Fibroblast of lung (primary cell): ENCODE measurements around the gene SUPT5H. TPM values are rescaled to one million over a fixed set of nuclear protein-coding genes. Genes with fewer than 3 reads are reported as not detected.

Experiments
- DNase-seq, 2 donors: peaks; one replicate each; pipeline versions ENCODE4 v3.0.0 to v3.0.0-alpha.2; 2010; ENCODE audit warnings: low read depth in 2 of 2
- H2AFZ ChIP-seq: 2 replicates; pipeline ENCODE4 v1.5.1; 2012; ENCODE audit warnings: low read length, control low read depth, inconsistent platforms
- H3K27ac ChIP-seq: 2 replicates; pipeline ENCODE4 v1.5.1; 2011; ENCODE audit warnings: low read length, control low read depth; ENCODE audit not compliant: insufficient read depth
- H3K27me3 ChIP-seq: 2 replicates; pipeline ENCODE4 v1.5.1; 2011; ENCODE audit warnings: mild to moderate bottlenecking, low read length; ENCODE audit not compliant: control insufficient read depth, insufficient read depth
- H3K36me3 ChIP-seq: 2 replicates; pipeline ENCODE4 v1.5.1; 2011; ENCODE audit warnings: low read length; ENCODE audit not compliant: control insufficient read depth, insufficient read depth
- H3K4me1 ChIP-seq: 2 replicates; pipeline ENCODE4 v1.5.1; 2011; ENCODE audit warnings: low read length; ENCODE audit not compliant: control insufficient read depth, insufficient read depth; ENCODE audit errors: extremely low read depth
- H3K4me2 ChIP-seq: 2 replicates; pipeline ENCODE4 v1.5.1; 2011; ENCODE audit warnings: low read length, control low read depth; ENCODE audit not compliant: insufficient read depth; ENCODE audit errors: extremely low read depth
- H3K4me3 ChIP-seq, 4 experiments: fragments of 200-600 bp in 1 of 4; sonication (generic) in 1 of 4; replicated peaks in 1 of 4; 2 replicates each; pipeline ENCODE4 v1.5.1; 2011 to 2016; ENCODE audit warnings: low read length in 4 of 4, low read depth in 3 of 4, mild to moderate bottlenecking in 3 of 4, control low read depth in 2 of 4, inconsistent platforms in 1 of 4, mixed read lengths in 1 of 4; ENCODE audit not compliant: insufficient read depth in 1 of 4; ENCODE audit errors: control extremely low read depth in 1 of 4
- H3K79me2 ChIP-seq: 2 replicates; pipeline ENCODE4 v1.5.1; 2012; ENCODE audit warnings: mild to moderate bottlenecking, low read length, inconsistent platforms; ENCODE audit not compliant: control insufficient read depth, insufficient read depth
- H3K9ac ChIP-seq: 2 replicates; pipeline ENCODE4 v1.5.1; 2011; ENCODE audit warnings: mild to moderate bottlenecking, low read length, control low read depth; ENCODE audit not compliant: insufficient read depth
- H3K9me3 ChIP-seq: 2 replicates; pipeline ENCODE4 v1.5.1; 2012; ENCODE audit warnings: low read depth, low read length; ENCODE audit not compliant: control insufficient read depth, insufficient read depth
- H4K20me1 ChIP-seq: 2 replicates; pipeline ENCODE4 v1.5.1; 2011; ENCODE audit warnings: low read length; ENCODE audit not compliant: control insufficient read depth, insufficient read depth; ENCODE audit errors: extremely low read depth
- CTCF ChIP-seq, 2 donors: IDR thresholded peaks in 1 of 2; conservative IDR thresholded peaks in 1 of 2; 1 replicate in 1 of 2; 2 replicates in 1 of 2; pipeline ENCODE4 v1.5.1; 2011 to 2012; ENCODE audit warnings: low read length in 2 of 2, control low read depth in 1 of 2, inconsistent platforms in 1 of 2, low read depth in 1 of 2, mild to moderate bottlenecking in 1 of 2
- EZH2 ChIP-seq: IDR thresholded peaks from 2 replicates; pipeline ENCODE4 v1.5.1; 2012; ENCODE audit warnings: low read length, control low read depth, mild to moderate bottlenecking; ENCODE audit errors: missing control alignments
- polyA plus RNA-seq, 2 donors: library from polyadenylated mRNA; depleted of rRNA in 1 of 2; stranded (reverse) in 1 of 2; unstranded in 1 of 2; fragments of >200 nt; gene quantifications; 2 replicates each; pipeline ENCODE4 v1.2.1, GENCODE V29; 2011 to 2012; ENCODE audit warnings: missing spikeins in 1 of 2
- total RNA-seq: library from RNA; depleted of rRNA; stranded (reverse); fragments of >200 nt; gene quantifications from 2 replicates; pipeline ENCODE4 v1.2.1, GENCODE V29; 2014

SUPT5H gene
- total and polyA plus RNA-seq, 2 donors (not counting 1 experiment from before 2014, with no cell fraction given) = 50.2 to 77.8 TPM

DNA sequence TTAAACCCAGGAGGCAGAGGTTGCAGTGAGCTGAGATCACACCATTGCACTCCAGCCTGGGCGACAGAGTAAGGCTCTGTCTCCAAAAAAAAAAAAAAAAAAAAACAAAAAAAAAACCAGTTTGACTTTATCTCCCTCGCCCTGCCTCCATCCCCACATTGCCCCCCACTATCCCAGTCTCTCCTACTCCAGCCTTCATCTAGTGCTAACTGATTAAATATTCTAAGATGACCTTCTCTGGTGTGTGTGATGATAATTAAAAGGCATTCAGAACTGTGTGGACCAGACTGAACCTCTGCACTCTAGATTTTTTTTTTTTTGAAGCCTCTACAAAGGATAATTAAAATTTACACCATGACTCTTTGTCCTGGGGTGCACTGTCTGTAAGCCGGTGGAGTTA is 47.4 kb downstream of the SUPT5H start:
- TF ChIP-seq CTCF (conservative IDR thresholded peaks at IDR 0.05 in 1 of 2, IDR thresholded peaks at IDR 0.05 in 1 of 2; ENCODE audit: low read depth in 1 of 2, low read length in 2 of 2) = no peak
- no peak for TF ChIP-seq EZH2
- H3K9me3 ChIP-seq = no peaks in the 10 kb centered on the region

DNA sequence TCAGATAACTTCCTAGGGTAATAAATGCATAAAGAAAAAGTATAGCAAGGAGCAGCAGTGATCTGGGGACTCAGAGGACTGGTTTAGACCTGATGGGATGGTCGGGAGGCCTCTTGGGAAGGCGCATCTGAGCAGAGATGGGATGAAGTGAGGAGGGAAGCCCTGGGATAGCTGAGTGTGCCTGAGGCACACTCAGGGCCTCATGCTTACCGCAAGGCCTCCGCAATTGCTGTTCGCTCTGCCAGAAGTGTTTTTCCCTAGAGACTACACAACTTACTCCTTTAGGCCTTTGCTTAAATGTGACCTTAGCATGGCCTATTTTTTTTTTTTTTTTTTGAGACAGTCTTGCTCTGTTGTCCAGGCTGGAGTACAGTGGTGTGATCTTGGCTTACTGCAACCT is 49.3 kb downstream of the SUPT5H start:
- H3K27me3 ChIP-seq = peaks cover 12% of the 10 kb centered on the region
- TF ChIP-seq CTCF (conservative IDR thresholded peaks at IDR 0.05 in 1 of 2, IDR thresholded peaks at IDR 0.05 in 1 of 2; ENCODE audit: low read depth in 1 of 2, low read length in 2 of 2) (no peak), EZH2 (no peak)
- H3K4me3 ChIP-seq = no peak overlapping the region
- H3K9ac ChIP-seq = no peak overlapping the region
- no peaks in the 10 kb centered on the region for H3K36me3 ChIP-seq
- no peaks in the 10 kb centered on the region for H3K79me2 ChIP-seq
- H3K4me1 ChIP-seq = no peaks in the 10 kb centered on the region
- no peaks in the 10 kb centered on the region for H4K20me1 ChIP-seq
- no peak overlapping the region for H3K4me2 ChIP-seq
- no peak for DNase-seq
- no peak overlapping the region for H2AFZ ChIP-seq
- H3K9me3 ChIP-seq = no peaks in the 10 kb centered on the region
- no peak overlapping the region for H3K27ac ChIP-seq

More for the DNA sequence above, 47.4 kb downstream of the SUPT5H start:
- no peak overlapping the region for H3K27ac ChIP-seq
- peaks cover 11% of the 10 kb centered on the region for H3K36me3 ChIP-seq
- DNase-seq = no peak
- H3K4me2 ChIP-seq = no peak overlapping the region
- H3K4me1 ChIP-seq = no peaks in the 10 kb centered on the region
- no peaks in the 10 kb centered on the region for H3K79me2 ChIP-seq
- peaks cover 4% of the 10 kb centered on the region for H3K27me3 ChIP-seq
- no peak overlapping the region for H3K4me3 ChIP-seq
- no peak overlapping the region for H2AFZ ChIP-seq
- no peaks in the 10 kb centered on the region for H4K20me1 ChIP-seq
- H3K9ac ChIP-seq = no peak overlapping the region

GRCh38 chr19:39496063-39496462 is 50.7 kb downstream of the SUPT5H start:
- Histone ChIP-seq H3K9me3 (no peaks in the 10 kb centered on the region), H3K36me3 (no peaks in the 10 kb centered on the region), H2AFZ (no peak overlapping the region), H3K27ac (no peak overlapping the region), H3K79me2 (no peaks in the 10 kb centered on the region), H3K4me1 (no peaks in the 10 kb centered on the region), H4K20me1 (no peaks in the 10 kb centered on the region), H3K4me2 (no peak overlapping the region), H3K27me3 (peaks cover 24% of the 10 kb centered on the region), H3K4me3 (no peak overlapping the region), H3K9ac (no peak overlapping the region)
- no peak for DNase-seq
- TF ChIP-seq CTCF (conservative IDR thresholded peaks at IDR 0.05 in 1 of 2, IDR thresholded peaks at IDR 0.05 in 1 of 2; ENCODE audit: low read depth in 1 of 2, low read length in 2 of 2) = no peak
- TF ChIP-seq EZH2 = no peak
